SK-N-SH treated with all-trans-retinoic acid at 6 μM for 48 hours (cell line): ENCODE data around the gene SGK1.

ENCODE experiments used
- ATAC-seq: fragments of 200-7000 bp; cut with Tn5 transposase; 3 replicates; pipeline ENCODE4 v1.9.1; 2020; ENCODE audit warnings: mild to moderate bottlenecking, moderate library complexity
- ARNTL ChIP-seq: fragments of 450-650 bp; formaldehyde crosslinking; IDR thresholded peaks from 2 replicates; pipeline ENCODE4 v1.5.0; 2020; ENCODE audit warnings: low read depth, mild to moderate bottlenecking, moderate library complexity, borderline replicate concordance
- BACH2 ChIP-seq: fragments of 250-450 bp; sonication (Bioruptor Pico); IDR thresholded peaks from 2 replicates; pipeline ENCODE4 v1.9.0; 2021; ENCODE audit warnings: mild to moderate bottlenecking, borderline replicate concordance
- CSDC2 ChIP-seq: fragments of 250-450 bp; sonication (Bioruptor Pico); IDR thresholded peaks from 2 replicates; pipeline ENCODE4 v1.5.0; 2020; ENCODE audit warnings: mild to moderate bottlenecking, moderate library complexity
- ESRRG ChIP-seq: fragments of 250-450 bp; sonication (Bioruptor Pico); IDR thresholded peaks from 2 replicates; pipeline ENCODE4 v1.6.1; 2021; ENCODE audit warnings: mild to moderate bottlenecking
- GLIS3 ChIP-seq: fragments of 250-450 bp; sonication (Bioruptor Pico); IDR thresholded peaks from 2 replicates; pipeline ENCODE4 v1.5.0; 2020; ENCODE audit warnings: mild to moderate bottlenecking, moderate library complexity
- ISL1 ChIP-seq: fragments of 250-450 bp; sonication (Bioruptor Pico); IDR thresholded peaks from 2 replicates; pipeline ENCODE4 v2.1.2; 2022; ENCODE audit warnings: mild to moderate bottlenecking, moderate library complexity
- PPARA ChIP-seq: fragments of 250-450 bp; sonication (Bioruptor Pico); IDR thresholded peaks from 2 replicates; pipeline ENCODE4 v1.5.0; 2020; ENCODE audit warnings: mild to moderate bottlenecking, borderline replicate concordance
- SNAI2 ChIP-seq: fragments of 250-450 bp; sonication (Bioruptor Pico); IDR thresholded peaks from 2 replicates; pipeline ENCODE4 v1.5.0; 2020; ENCODE audit warnings: mild to moderate bottlenecking, moderate library complexity
- TCF4 ChIP-seq: fragments of 250-450 bp; sonication (Bioruptor Pico); IDR thresholded peaks from 2 replicates; pipeline ENCODE4 v1.8.0; 2021; ENCODE audit warnings: mild to moderate bottlenecking, moderate library complexity, borderline replicate concordance
- TOX ChIP-seq: fragments of 250-450 bp; sonication (Bioruptor Pico); IDR thresholded peaks from 2 replicates; pipeline ENCODE4 v1.8.0; 2021; ENCODE audit warnings: mild to moderate bottlenecking, moderate library complexity, borderline replicate concordance
- ZC3H10 ChIP-seq: fragments of 250-450 bp; sonication (Bioruptor Pico); IDR thresholded peaks from 2 replicates; pipeline ENCODE4 v1.5.1; 2021; ENCODE audit warnings: mild to moderate bottlenecking, moderate library complexity
- ZFP3 ChIP-seq: fragments of 250-450 bp; sonication (Bioruptor Pico); IDR thresholded peaks from 2 replicates; pipeline ENCODE4 v1.5.0; 2020; ENCODE audit warnings: mild to moderate bottlenecking, moderate library complexity
- ZFP30 ChIP-seq: fragments of 450-650 bp; formaldehyde crosslinking; IDR thresholded peaks from 2 replicates; pipeline ENCODE4 v1.5.0; 2022; ENCODE audit warnings: mild to moderate bottlenecking, moderate library complexity
- ZNF565 ChIP-seq: fragments of 450-650 bp; formaldehyde crosslinking; conservative IDR thresholded peaks from 2 replicates; pipeline ENCODE4 v1.5.0; 2020; ENCODE audit warnings: low read depth, mild to moderate bottlenecking, moderate library complexity
- ZNF70 ChIP-seq: fragments of 450-650 bp; formaldehyde crosslinking; IDR thresholded peaks from 2 replicates; pipeline ENCODE4 v1.5.0; 2020; ENCODE audit warnings: mild to moderate bottlenecking, moderate library complexity
- TF ChIP-seq, protein P1 (sequence below): fragments of 250-450 bp; sonication (Bioruptor Pico); IDR thresholded peaks from 2 replicates; pipeline ENCODE4 v1.5.1; 2021; ENCODE audit warnings: mild to moderate bottlenecking, moderate library complexity
- TF ChIP-seq, protein P2 (sequence below): fragments of 250-450 bp; sonication (Bioruptor Pico); IDR thresholded peaks from 2 replicates; pipeline ENCODE4 v1.5.0; 2020; ENCODE audit warnings: mild to moderate bottlenecking, moderate library complexity
- TF ChIP-seq, protein P3 (sequence below): fragments of 250-450 bp; sonication (Bioruptor Pico); IDR thresholded peaks from 2 replicates; pipeline ENCODE4 v1.8.0; 2020; ENCODE audit warnings: mild to moderate bottlenecking, moderate library complexity, borderline replicate concordance
- TF ChIP-seq, protein P4 (sequence below): fragments of 250-450 bp; sonication (Bioruptor Pico); IDR thresholded peaks from 2 replicates; pipeline ENCODE4 v1.5.1; 2020; ENCODE audit warnings: low read depth, mild to moderate bottlenecking, moderate library complexity
- TF ChIP-seq, protein P5 (sequence below): fragments of 250-450 bp; sonication (Bioruptor Pico); IDR thresholded peaks from 2 replicates; pipeline ENCODE4 v1.8.0; 2021; ENCODE audit warnings: low read depth, mild to moderate bottlenecking, moderate library complexity, borderline replicate concordance

The SGK1 gene

DNA sequence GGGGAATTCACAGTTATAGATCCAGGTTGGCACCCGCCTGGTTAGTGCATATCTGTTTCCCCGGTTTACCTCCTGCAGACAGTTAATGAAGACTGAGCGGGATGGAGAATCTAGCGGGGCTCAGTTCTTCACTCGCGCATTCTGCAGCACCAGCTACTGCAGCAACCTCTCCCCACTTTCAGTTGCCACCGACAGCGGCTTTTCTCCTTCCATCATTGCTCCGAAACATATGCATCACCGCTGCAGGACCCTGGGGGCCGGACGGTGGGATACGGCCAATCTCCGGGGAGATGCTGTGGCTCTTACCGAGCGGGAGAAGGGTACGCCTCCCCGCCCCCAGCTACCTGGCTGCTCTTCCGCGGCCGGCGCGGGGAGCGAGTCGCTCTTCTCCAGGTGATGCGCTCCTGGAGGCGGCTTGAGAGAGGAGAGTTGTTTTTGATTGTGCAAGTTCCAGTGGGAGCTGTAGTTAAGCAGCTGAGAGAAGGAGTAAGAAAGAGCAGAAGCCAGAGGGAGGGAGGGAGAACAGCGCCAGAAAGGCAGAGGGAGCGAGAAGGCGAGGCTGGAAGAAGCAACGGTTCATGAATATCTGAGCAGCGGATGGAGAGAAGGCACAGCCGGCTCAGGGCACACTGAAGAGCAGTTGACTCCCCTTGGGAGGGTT is at the start of gene SGK1:
SGK1 (minus strand) TSS at position 642 of the 661 bp plus-strand sequence. CDS start 652 bp downstream, outside the sequence.
- peak; percentile 89 for ATAC-seq
- TF ChIP-seq ZFP3 (CRISPR knock-in tag) = no peak
- TF ChIP-seq ISL1 = no peak
- no peak for TF ChIP-seq CSDC2
- TF ChIP-seq TOX = no peak
- TF ChIP-seq ZFP30 (CRISPR knock-in tag) = no peak
- TF ChIP-seq GLIS3 (CRISPR knock-in tag) = no peak
- TF ChIP-seq, protein P1, sequence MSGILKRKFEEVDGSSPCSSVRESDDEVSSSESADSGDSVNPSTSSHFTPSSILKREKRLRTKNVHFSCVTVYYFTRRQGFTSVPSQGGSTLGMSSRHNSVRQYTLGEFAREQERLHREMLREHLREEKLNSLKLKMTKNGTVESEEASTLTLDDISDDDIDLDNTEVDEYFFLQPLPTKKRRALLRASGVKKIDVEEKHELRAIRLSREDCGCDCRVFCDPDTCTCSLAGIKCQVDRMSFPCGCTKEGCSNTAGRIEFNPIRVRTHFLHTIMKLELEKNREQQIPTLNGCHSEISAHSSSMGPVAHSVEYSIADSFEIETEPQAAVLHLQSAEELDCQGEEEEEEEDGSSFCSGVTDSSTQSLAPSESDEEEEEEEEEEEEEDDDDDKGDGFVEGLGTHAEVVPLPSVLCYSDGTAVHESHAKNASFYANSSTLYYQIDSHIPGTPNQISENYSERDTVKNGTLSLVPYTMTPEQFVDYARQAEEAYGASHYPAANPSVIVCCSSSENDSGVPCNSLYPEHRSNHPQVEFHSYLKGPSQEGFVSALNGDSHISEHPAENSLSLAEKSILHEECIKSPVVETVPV = no peak
- TF ChIP-seq ARNTL (CRISPR knock-in tag) = no peak
- TF ChIP-seq, protein P2, sequence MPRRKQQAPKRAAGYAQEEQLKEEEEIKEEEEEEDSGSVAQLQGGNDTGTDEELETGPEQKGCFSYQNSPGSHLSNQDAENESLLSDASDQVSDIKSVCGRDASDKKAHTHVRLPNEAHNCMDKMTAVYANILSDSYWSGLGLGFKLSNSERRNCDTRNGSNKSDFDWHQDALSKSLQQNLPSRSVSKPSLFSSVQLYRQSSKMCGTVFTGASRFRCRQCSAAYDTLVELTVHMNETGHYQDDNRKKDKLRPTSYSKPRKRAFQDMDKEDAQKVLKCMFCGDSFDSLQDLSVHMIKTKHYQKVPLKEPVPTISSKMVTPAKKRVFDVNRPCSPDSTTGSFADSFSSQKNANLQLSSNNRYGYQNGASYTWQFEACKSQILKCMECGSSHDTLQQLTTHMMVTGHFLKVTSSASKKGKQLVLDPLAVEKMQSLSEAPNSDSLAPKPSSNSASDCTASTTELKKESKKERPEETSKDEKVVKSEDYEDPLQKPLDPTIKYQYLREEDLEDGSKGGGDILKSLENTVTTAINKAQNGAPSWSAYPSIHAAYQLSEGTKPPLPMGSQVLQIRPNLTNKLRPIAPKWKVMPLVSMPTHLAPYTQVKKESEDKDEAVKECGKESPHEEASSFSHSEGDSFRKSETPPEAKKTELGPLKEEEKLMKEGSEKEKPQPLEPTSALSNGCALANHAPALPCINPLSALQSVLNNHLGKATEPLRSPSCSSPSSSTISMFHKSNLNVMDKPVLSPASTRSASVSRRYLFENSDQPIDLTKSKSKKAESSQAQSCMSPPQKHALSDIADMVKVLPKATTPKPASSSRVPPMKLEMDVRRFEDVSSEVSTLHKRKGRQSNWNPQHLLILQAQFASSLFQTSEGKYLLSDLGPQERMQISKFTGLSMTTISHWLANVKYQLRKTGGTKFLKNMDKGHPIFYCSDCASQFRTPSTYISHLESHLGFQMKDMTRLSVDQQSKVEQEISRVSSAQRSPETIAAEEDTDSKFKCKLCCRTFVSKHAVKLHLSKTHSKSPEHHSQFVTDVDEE (CRISPR knock-in tag) = no peak
- TF ChIP-seq SNAI2 = no peak
- TF ChIP-seq ZNF565 (CRISPR knock-in tag) = no peak
- TF ChIP-seq ESRRG (CRISPR knock-in tag) = no peak

DNA sequence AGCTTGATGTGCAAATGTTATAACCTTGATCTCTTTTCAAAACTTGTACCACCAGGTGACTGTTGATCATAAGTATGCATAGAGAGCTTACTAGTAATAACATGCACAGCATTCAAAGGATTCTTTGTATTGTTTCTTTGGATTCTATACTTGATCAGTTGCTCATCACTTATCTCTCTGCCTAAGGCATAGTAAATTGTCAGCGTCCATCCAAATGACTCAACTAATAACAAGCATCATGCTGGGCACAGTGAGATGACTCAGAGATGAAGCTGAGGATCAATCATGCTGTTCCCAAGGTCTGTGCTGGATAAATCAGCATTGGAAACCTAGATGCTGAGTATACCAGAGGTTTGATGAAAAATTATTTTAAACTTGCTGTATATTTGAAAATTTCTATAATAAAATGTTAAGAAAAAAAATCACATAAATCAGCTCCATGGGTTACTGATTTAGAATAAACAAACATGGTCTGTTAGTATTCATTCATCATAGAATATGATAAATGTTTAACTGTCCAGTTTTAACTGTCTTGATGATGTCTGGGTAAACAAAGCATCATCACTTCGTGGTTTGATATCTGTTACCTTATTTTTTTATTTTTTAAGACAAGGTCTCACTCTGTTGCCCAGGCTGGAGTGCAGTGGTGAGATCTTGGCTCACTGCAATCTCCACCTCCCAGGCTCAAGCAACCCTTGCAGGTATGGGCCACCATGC is 45.6 kb upstream of the SGK1 start:
- ATAC-seq = peak; percentile 90

DNA sequence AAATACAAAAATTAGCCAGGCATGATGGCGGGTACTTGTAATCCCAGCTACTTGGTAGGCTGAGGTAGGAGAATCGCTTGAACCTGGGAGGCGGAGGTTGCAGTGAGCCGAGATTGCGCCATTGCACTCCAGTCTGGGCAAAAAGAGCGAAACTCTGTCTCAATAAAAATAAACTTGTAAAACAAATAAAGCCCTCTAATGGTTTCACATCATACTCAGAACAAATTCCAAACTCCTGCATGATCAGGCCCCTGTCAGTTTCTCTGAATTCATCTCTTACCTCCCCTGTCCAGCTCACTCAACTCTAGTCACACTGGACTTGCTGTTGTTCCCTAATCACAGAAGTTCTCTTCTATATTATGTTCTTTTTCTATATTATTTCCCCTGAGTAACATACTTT is 43.1 kb upstream of the SGK1 start:
- ATAC-seq = no peak
- TF ChIP-seq GLIS3 (CRISPR knock-in tag) (no peak), BACH2 (no peak), PPARA (CRISPR knock-in tag) (no peak), ARNTL (CRISPR knock-in tag) (no peak), ISL1 (no peak), ZFP3 (CRISPR knock-in tag) (no peak), ZFP30 (CRISPR knock-in tag) (no peak)
- TF ChIP-seq, protein P3, sequence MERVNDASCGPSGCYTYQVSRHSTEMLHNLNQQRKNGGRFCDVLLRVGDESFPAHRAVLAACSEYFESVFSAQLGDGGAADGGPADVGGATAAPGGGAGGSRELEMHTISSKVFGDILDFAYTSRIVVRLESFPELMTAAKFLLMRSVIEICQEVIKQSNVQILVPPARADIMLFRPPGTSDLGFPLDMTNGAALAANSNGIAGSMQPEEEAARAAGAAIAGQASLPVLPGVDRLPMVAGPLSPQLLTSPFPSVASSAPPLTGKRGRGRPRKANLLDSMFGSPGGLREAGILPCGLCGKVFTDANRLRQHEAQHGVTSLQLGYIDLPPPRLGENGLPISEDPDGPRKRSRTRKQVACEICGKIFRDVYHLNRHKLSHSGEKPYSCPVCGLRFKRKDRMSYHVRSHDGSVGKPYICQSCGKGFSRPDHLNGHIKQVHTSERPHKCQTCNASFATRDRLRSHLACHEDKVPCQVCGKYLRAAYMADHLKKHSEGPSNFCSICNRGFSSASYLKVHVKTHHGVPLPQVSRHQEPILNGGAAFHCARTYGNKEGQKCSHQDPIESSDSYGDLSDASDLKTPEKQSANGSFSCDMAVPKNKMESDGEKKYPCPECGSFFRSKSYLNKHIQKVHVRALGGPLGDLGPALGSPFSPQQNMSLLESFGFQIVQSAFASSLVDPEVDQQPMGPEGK (CRISPR knock-in tag) = no peak
- TF ChIP-seq, protein P4, sequence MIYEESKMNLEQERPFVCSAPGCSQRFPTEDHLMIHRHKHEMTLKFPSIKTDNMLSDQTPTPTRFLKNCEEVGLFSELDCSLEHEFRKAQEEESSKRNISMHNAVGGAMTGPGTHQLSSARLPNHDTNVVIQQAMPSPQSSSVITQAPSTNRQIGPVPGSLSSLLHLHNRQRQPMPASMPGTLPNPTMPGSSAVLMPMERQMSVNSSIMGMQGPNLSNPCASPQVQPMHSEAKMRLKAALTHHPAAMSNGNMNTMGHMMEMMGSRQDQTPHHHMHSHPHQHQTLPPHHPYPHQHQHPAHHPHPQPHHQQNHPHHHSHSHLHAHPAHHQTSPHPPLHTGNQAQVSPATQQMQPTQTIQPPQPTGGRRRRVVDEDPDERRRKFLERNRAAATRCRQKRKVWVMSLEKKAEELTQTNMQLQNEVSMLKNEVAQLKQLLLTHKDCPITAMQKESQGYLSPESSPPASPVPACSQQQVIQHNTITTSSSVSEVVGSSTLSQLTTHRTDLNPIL (CRISPR knock-in tag) = no peak
- TF ChIP-seq, protein P2 (CRISPR knock-in tag) = no peak

More for the DNA sequence above, 45.6 kb upstream of the SGK1 start:
- TF ChIP-seq CSDC2 = no peak
- no peak for TF ChIP-seq SNAI2
- no peak for TF ChIP-seq TOX
- TF ChIP-seq ZC3H10 (CRISPR knock-in tag) = peak; percentile 68
- TF ChIP-seq ISL1 = peak; percentile 69
- TF ChIP-seq ESRRG (CRISPR knock-in tag) = no peak
- no peak for TF ChIP-seq GLIS3 (CRISPR knock-in tag)
- TF ChIP-seq TCF4 (CRISPR knock-in tag) = no peak
- no peak for TF ChIP-seq ZNF70 (CRISPR knock-in tag)
- 0 out of 2 replicates have a peak, but pooled peaks have one; percentile 32 for TF ChIP-seq ZFP3 (CRISPR knock-in tag)
- TF ChIP-seq, protein P5, sequence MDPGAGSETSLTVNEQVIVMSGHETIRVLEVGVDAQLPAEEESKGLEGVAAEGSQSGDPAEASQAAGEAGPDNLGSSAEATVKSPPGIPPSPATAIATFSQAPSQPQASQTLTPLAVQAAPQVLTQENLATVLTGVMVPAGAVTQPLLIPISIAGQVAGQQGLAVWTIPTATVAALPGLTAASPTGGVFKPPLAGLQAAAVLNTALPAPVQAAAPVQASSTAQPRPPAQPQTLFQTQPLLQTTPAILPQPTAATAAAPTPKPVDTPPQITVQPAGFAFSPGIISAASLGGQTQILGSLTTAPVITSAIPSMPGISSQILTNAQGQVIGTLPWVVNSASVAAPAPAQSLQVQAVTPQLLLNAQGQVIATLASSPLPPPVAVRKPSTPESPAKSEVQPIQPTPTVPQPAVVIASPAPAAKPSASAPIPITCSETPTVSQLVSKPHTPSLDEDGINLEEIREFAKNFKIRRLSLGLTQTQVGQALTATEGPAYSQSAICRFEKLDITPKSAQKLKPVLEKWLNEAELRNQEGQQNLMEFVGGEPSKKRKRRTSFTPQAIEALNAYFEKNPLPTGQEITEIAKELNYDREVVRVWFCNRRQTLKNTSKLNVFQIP (CRISPR knock-in tag) = no peak
- TF ChIP-seq, all 23 proteins: peak for 3
